GM23338 (cell line): ENCODE measurements around the gene APOL5. TPM values are rescaled to one million over a fixed set of nuclear protein-coding genes. Genes with fewer than 3 reads are reported as not detected.

Experiments
- ATAC-seq: fragments of 200-7000 bp; cut with Tn5 transposase; 3 replicates; pipeline ENCODE4 v1.9.1; 2020
- DNase-seq: peaks from one replicate; pipeline ENCODE4 v3.0.0-alpha.2; 2015; ENCODE audit warnings: low spot score
- H2AFZ ChIP-seq: fragments of 200-600 bp; sonication (generic); 2 replicates; pipeline ENCODE4 v1.8.0; 2016; ENCODE audit warnings: antibody characterized with exemption, mild to moderate bottlenecking, moderate library complexity
- H3F3A ChIP-seq: fragments of 200-600 bp; sonication (generic); replicated peaks from 2 replicates; pipeline ENCODE4 v1.8.0; 2017; ENCODE audit warnings: antibody characterized with exemption, mixed run types, low read depth
- H3K27ac ChIP-seq: fragments of 200-600 bp; sonication (generic); 2 replicates; pipeline ENCODE4 v1.6.1; 2016; ENCODE audit warnings: low read depth
- H3K27me3 ChIP-seq: fragments of 200-600 bp; sonication (generic); 2 replicates; pipeline ENCODE4 v1.8.0; 2016; ENCODE audit warnings: mild to moderate bottlenecking, mixed run types, moderate library complexity; ENCODE audit not compliant: insufficient read depth
- H3K36me3 ChIP-seq: fragments of 200-600 bp; sonication (generic); 2 replicates; pipeline ENCODE4 v1.8.0; 2016; ENCODE audit warnings: mild to moderate bottlenecking; ENCODE audit not compliant: insufficient read depth
- H3K4me1 ChIP-seq: fragments of 200-600 bp; sonication (generic); 2 replicates; pipeline ENCODE4 v1.8.0; 2016; ENCODE audit warnings: mild to moderate bottlenecking, moderate library complexity; ENCODE audit not compliant: insufficient read depth
- H3K4me2 ChIP-seq: fragments of 200-600 bp; sonication (generic); 2 replicates; pipeline ENCODE4 v1.7.1; 2017; ENCODE audit warnings: mixed run types
- H3K4me3 ChIP-seq: fragments of 200-600 bp; sonication (generic); 2 replicates; pipeline ENCODE4 v1.6.1; 2016; ENCODE audit warnings: mixed run types
- H3K79me2 ChIP-seq: fragments of 200-600 bp; sonication (generic); replicated peaks from 2 replicates; pipeline ENCODE4 v1.8.0; 2017; ENCODE audit warnings: mild to moderate bottlenecking; ENCODE audit not compliant: insufficient read depth
- H3K9me2 ChIP-seq: fragments of 200-600 bp; sonication (generic); 2 replicates; pipeline ENCODE4 v1.8.0; 2017; ENCODE audit not compliant: insufficient read depth
- H4K20me1 ChIP-seq: fragments of 200-600 bp; sonication (generic); replicated peaks from 2 replicates; pipeline ENCODE4 v1.8.0; 2017; ENCODE audit warnings: mild to moderate bottlenecking; ENCODE audit not compliant: insufficient read depth
- H3K27ac Mint-ChIP-seq: 2 replicates; pipeline ENCODE4 v1.8.0; 2020; ENCODE audit warnings: inconsistent platforms, mild to moderate bottlenecking, moderate library complexity, mixed read lengths
- H3K27me3 Mint-ChIP-seq: 3 replicates; pipeline ENCODE4 v1.8.0; 2022; ENCODE audit warnings: low read depth, mild to moderate bottlenecking, moderate library complexity, mixed read lengths, inconsistent platforms; ENCODE audit not compliant: insufficient read depth, poor library complexity
- H3K36me3 Mint-ChIP-seq: 3 replicates; pipeline ENCODE4 v1.8.0; 2021; ENCODE audit warnings: low read depth, mild to moderate bottlenecking, inconsistent platforms, moderate library complexity, mixed read lengths
- H3K4me1 Mint-ChIP-seq: 3 replicates; pipeline ENCODE4 v1.8.0; 2020; ENCODE audit warnings: mild to moderate bottlenecking, inconsistent platforms, mixed read lengths
- H3K4me3 Mint-ChIP-seq: 3 replicates; pipeline ENCODE4 v1.8.0; 2021; ENCODE audit warnings: moderate library complexity, mild to moderate bottlenecking, inconsistent platforms, mixed read lengths
- H3K9me3 Mint-ChIP-seq: 3 replicates; pipeline ENCODE4 v1.8.0; 2020; ENCODE audit warnings: moderate library complexity, mild to moderate bottlenecking, inconsistent platforms, mixed read lengths
- CREB1 ChIP-seq: fragments of 250-450 bp; sonication (Bioruptor Pico); IDR thresholded peaks from 2 replicates; pipeline ENCODE4 v1.5.0; 2020; ENCODE audit warnings: low read depth, mild to moderate bottlenecking, moderate library complexity
- EZH2 ChIP-seq: fragments of 200-600 bp; sonication (generic); IDR thresholded peaks from one replicate; pipeline ENCODE4 v1.8.0; 2017; ENCODE audit warnings: antibody characterized with exemption, mild to moderate bottlenecking, low read depth; ENCODE audit not compliant: unreplicated experiment
- EZH2phosphoT487 ChIP-seq: fragments of 200-600 bp; sonication (generic); IDR thresholded peaks from one replicate; pipeline ENCODE4 v1.8.1; 2018; ENCODE audit warnings: antibody characterized with exemption; ENCODE audit not compliant: unreplicated experiment
- JUNB ChIP-seq: IDR thresholded peaks from one replicate; pipeline ENCODE4 v1.6.1; 2016; ENCODE audit warnings: antibody characterized with exemption; ENCODE audit not compliant: unreplicated experiment
- NANOG ChIP-seq: IDR thresholded peaks from 2 replicates; pipeline ENCODE4 v1.6.1; 2016; ENCODE audit warnings: antibody characterized with exemption, borderline replicate concordance
- STAT1 ChIP-seq: IDR thresholded peaks from one replicate; pipeline ENCODE4 v1.6.1; 2016; ENCODE audit warnings: antibody characterized with exemption; ENCODE audit not compliant: unreplicated experiment
- ZNF114 ChIP-seq: fragments of 250-450 bp; sonication (Bioruptor Pico); IDR thresholded peaks from 2 replicates; pipeline ENCODE4 v1.5.0; 2020; ENCODE audit warnings: mild to moderate bottlenecking, moderate library complexity
- ZNF331 ChIP-seq: fragments of 250-450 bp; sonication (Bioruptor Pico); IDR thresholded peaks from 2 replicates; pipeline ENCODE4 v1.5.0; 2020; ENCODE audit warnings: low read depth, mild to moderate bottlenecking, moderate library complexity
- polyA plus RNA-seq: library from polyadenylated mRNA; unstranded; fragments of >200 nt; fragmentation: Nextera tagmentation; extraction: Ambion mirVana; gene quantifications from 2 replicates; pipeline ENCODE4 v1.2.1, GENCODE V29; 2016
- total RNA-seq: library from RNA; depleted of rRNA; stranded (reverse); fragments of >200 nt; shearing (Covaris generic); gene quantifications from 2 replicates; pipeline ENCODE4 v1.2.3, GENCODE V29; 2014
- TF ChIP-seq, protein P1 (sequence below): fragments of 250-450 bp; sonication (Bioruptor Pico); IDR thresholded peaks from 2 replicates; pipeline ENCODE4 v1.5.0; 2020; ENCODE audit warnings: mild to moderate bottlenecking, moderate library complexity
- TF ChIP-seq, protein P2 (sequence below): IDR thresholded peaks from 2 replicates; pipeline ENCODE4 v1.6.1; 2016; ENCODE audit warnings: antibody characterized with exemption

APOL5 gene
- total and polyA plus RNA-seq, 2 experiments from 2014 or later: not detected

- TF ChIP-seq, protein P1, sequence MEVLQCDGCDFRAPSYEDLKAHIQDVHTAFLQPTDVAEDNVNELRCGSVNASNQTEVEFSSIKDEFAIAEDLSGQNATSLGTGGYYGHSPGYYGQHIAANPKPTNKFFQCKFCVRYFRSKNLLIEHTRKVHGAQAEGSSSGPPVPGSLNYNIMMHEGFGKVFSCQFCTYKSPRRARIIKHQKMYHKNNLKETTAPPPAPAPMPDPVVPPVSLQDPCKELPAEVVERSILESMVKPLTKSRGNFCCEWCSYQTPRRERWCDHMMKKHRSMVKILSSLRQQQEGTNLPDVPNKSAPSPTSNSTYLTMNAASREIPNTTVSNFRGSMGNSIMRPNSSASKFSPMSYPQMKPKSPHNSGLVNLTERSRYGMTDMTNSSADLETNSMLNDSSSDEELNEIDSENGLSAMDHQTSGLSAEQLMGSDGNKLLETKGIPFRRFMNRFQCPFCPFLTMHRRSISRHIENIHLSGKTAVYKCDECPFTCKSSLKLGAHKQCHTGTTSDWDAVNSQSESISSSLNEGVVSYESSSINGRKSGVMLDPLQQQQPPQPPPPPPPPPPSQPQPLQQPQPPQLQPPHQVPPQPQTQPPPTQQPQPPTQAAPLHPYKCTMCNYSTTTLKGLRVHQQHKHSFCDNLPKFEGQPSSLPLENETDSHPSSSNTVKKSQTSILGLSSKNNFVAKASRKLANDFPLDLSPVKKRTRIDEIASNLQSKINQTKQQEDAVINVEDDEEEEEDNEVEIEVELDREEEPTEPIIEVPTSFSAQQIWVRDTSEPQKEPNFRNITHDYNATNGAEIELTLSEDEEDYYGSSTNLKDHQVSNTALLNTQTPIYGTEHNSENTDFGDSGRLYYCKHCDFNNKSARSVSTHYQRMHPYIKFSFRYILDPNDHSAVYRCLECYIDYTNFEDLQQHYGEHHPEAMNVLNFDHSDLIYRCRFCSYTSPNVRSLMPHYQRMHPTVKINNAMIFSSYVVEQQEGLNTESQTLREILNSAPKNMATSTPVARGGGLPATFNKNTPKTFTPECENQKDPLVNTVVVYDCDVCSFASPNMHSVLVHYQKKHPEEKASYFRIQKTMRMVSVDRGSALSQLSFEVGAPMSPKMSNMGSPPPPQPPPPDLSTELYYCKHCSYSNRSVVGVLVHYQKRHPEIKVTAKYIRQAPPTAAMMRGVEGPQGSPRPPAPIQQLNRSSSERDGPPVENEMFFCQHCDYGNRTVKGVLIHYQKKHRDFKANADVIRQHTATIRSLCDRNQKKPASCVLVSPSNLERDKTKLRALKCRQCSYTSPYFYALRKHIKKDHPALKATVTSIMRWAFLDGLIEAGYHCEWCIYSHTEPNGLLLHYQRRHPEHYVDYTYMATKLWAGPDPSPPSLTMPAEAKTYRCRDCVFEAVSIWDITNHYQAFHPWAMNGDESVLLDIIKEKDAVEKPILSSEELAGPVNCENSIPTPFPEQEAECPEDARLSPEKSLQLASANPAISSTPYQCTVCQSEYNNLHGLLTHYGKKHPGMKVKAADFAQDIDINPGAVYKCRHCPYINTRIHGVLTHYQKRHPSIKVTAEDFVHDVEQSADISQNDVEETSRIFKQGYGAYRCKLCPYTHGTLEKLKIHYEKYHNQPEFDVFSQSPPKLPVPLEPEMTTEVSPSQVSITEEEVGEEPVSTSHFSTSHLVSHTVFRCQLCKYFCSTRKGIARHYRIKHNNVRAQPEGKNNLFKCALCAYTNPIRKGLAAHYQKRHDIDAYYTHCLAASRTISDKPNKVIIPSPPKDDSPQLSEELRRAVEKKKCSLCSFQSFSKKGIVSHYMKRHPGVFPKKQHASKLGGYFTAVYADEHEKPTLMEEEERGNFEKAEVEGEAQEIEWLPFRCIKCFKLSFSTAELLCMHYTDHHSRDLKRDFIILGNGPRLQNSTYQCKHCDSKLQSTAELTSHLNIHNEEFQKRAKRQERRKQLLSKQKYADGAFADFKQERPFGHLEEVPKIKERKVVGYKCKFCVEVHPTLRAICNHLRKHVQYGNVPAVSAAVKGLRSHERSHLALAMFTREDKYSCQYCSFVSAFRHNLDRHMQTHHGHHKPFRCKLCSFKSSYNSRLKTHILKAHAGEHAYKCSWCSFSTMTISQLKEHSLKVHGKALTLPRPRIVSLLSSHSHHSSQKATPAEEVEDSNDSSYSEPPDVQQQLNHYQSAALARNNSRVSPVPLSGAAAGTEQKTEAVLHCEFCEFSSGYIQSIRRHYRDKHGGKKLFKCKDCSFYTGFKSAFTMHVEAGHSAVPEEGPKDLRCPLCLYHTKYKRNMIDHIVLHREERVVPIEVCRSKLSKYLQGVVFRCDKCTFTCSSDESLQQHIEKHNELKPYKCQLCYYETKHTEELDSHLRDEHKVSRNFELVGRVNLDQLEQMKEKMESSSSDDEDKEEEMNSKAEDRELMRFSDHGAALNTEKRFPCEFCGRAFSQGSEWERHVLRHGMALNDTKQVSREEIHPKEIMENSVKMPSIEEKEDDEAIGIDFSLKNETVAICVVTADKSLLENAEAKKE (CRISPR knock-in tag): no peak
- TF ChIP-seq NANOG: no peak
- no peak for TF ChIP-seq EZH2phosphoT487
- no peak for TF ChIP-seq STAT1
- no peak for TF ChIP-seq JUNB
- TF ChIP-seq CREB1 (CRISPR knock-in tag): no peak
Observed at GRCh38 chr22:35740616-35741015, 22.9 kb downstream of the APOL5 start (continued).

GRCh38 chr22:35742342-35743100 is 24.8 kb downstream of the APOL5 start:
- Mint-ChIP-seq H3K27ac (peak overlapping the region; percentile 26; the same call in 1 of the 2 replicates), H3K9me3 (no peaks in the 10 kb centered on the region; the same call in 2 of the 3 replicates), H3K4me1 (peaks cover 52% of the 10 kb centered on the region), H3K4me3 (no peak overlapping the region), H3K36me3 (peaks cover 38% of the 10 kb centered on the region), H3K27me3 (peaks cover 8% of the 10 kb centered on the region)
- Histone ChIP-seq H3K79me2 (0 out of 2 replicates have a peak, but pooled peaks cover 3% of the 10 kb centered on the region), H3K27me3 (no peaks in the 10 kb centered on the region), H2AFZ (no peak overlapping the region), H4K20me1 (0 out of 2 replicates have a peak, but pooled peaks cover 4% of the 10 kb centered on the region), H3K36me3 (no peaks in the 10 kb centered on the region), H3K27ac (0 out of 2 replicates have a peak overlapping the region, but pooled peaks have one; percentile 14), H3K4me2 (no peak overlapping the region), H3K4me3 (no peak overlapping the region), H3F3A (no peaks in the 10 kb centered on the region), H3K4me1 (peaks cover 23% of the 10 kb centered on the region), H3K9me2 (no peaks in the 10 kb centered on the region)
- DNase-seq (no peak), ATAC-seq (no peak)
- TF ChIP-seq, protein P2, sequence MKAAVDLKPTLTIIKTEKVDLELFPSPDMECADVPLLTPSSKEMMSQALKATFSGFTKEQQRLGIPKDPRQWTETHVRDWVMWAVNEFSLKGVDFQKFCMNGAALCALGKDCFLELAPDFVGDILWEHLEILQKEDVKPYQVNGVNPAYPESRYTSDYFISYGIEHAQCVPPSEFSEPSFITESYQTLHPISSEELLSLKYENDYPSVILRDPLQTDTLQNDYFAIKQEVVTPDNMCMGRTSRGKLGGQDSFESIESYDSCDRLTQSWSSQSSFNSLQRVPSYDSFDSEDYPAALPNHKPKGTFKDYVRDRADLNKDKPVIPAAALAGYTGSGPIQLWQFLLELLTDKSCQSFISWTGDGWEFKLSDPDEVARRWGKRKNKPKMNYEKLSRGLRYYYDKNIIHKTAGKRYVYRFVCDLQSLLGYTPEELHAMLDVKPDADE: no peak
- TF ChIP-seq ZNF114 (CRISPR knock-in tag): no peak
- TF ChIP-seq CREB1 (CRISPR knock-in tag): no peak
- no peak for TF ChIP-seq NANOG
- TF ChIP-seq STAT1: no peak
- no peak for TF ChIP-seq ZNF331 (CRISPR knock-in tag)
- TF ChIP-seq EZH2: no peak
- TF ChIP-seq EZH2phosphoT487: no peak
